ENCODE measurements around the gene SH2D4B.
A peak's percentile ranks its signal among the peaks of the same experiment; 100 is the strongest.

Gene SH2D4B

GRCh38 chr10:80500572-80501380 is 36.9 kb upstream of the SH2D4B start:
- H3K27ac ChIP-seq: peak overlapping the region; percentile 95
- CTCF ChIA-PET: interaction anchor here (0.6 to 1.3 kb wide), 5 partner anchors 53 to 1141 kb away, joined by 3 to 7 read pairs (median 3); no protein-coding TSS in a partner anchor
- no peak for DNase-seq (ENCODE audit: low spot score)
- POLR2A ChIA-PET (ENCODE audit: low non-redundant PET): no interaction called here
- TF ChIP-seq CTCF (conservative IDR thresholded peaks at IDR 0.05; ENCODE audit: low read depth): no peak

- peak; percentile 57 for DNase-seq (ENCODE audit: low spot score)
- ChIA-PET POLR2A (ENCODE audit: low non-redundant PET) (no interaction called here), CTCF (interaction anchor here (0.6 to 1.3 kb wide), 6 partner anchors 47 to 1142 kb away, joined by 3 to 7 read pairs (median 3); partner anchors contain the start of gene TSPAN14)
- TF ChIP-seq CTCF (conservative IDR thresholded peaks at IDR 0.05; ENCODE audit: low read depth): no peak
- H3K27ac ChIP-seq: peak overlapping the region; percentile 95
Measured at GRCh38 chr10:80501381-80501912, 36.3 kb upstream of the SH2D4B start.

- no peak for DNase-seq (ENCODE audit: low spot score)
- POLR2A ChIA-PET (ENCODE audit: low non-redundant PET): no interaction called here
- CTCF ChIA-PET: interaction anchor here (1.0 to 1.3 kb wide), 3 partner anchors 47 to 58 kb away, joined by 3 to 7 read pairs (median 3); partner anchors contain the start of gene TSPAN14
- no peak for TF ChIP-seq CTCF (conservative IDR thresholded peaks at IDR 0.05; ENCODE audit: low read depth)
- H3K27ac ChIP-seq: peak overlapping the region; percentile 95
Measured at GRCh38 chr10:80501913-80502521, 35.7 kb upstream of the SH2D4B start.

GRCh38 chr10:80502621-80503583 is 34.8 kb upstream of the SH2D4B start:
- POLR2A ChIA-PET (ENCODE audit: low non-redundant PET): interaction anchor here (0.9 kb wide), 1 partner anchor 91 kb away, joined by 3 read pairs; no protein-coding TSS in a partner anchor
- H3K27ac ChIP-seq: peak overlapping the region; percentile 95
- no peak for TF ChIP-seq CTCF (conservative IDR thresholded peaks at IDR 0.05; ENCODE audit: low read depth)
- no peak for DNase-seq (ENCODE audit: low spot score)
- CTCF ChIA-PET: interaction anchor here (0.6 to 3.3 kb wide), 4 partner anchors 48 to 120 kb away, joined by 3 to 42 read pairs (median 6); partner anchors contain the start of gene TSPAN14

- POLR2A ChIA-PET (ENCODE audit: low non-redundant PET): interaction anchor here (0.9 kb wide), 1 partner anchor 92 kb away, joined by 3 read pairs; no protein-coding TSS in a partner anchor
- no peak for DNase-seq (ENCODE audit: low spot score)
- H3K27ac ChIP-seq: peak overlapping the region; percentile 98
- TF ChIP-seq CTCF (conservative IDR thresholded peaks at IDR 0.05; ENCODE audit: low read depth): no peak
- CTCF ChIA-PET: interaction anchor here (1.9 to 3.3 kb wide), 3 partner anchors 41 to 59 kb away, joined by 5 to 42 read pairs (median 41); partner anchors contain the start of gene TSPAN14
Measured at GRCh38 chr10:80503584-80504157, 34.0 kb upstream of the SH2D4B start.
